ENCODE results near the gene MCTP1.

MCTP1 gene

GRCh38 chr5:94890907-94891306 lies 394.0 kb downstream of the MCTP1 start:
- Histone ChIP-seq H3K27me3 (ENCODE audit: control insufficient read depth in 1 of 2, insufficient read depth in 2 of 2, low read length in 2 of 2) (no peaks in the 10 kb centered on the region), H3K27ac (ENCODE audit: low read depth, low read length) (no peak overlapping the region), H3K9me3 (ENCODE audit: low read length) (no peaks in the 10 kb centered on the region), H3K9ac (ENCODE audit: low read length) (no peak overlapping the region), H3K4me3 (ENCODE audit: low read depth in 1 of 2, low read length in 2 of 2) (no peak overlapping the region), H3K4me1 (ENCODE audit: insufficient read depth, low read length) (no peaks in the 10 kb centered on the region), H3K36me3 (ENCODE audit: insufficient read depth, low read length) (no peaks in the 10 kb centered on the region)

DNA sequence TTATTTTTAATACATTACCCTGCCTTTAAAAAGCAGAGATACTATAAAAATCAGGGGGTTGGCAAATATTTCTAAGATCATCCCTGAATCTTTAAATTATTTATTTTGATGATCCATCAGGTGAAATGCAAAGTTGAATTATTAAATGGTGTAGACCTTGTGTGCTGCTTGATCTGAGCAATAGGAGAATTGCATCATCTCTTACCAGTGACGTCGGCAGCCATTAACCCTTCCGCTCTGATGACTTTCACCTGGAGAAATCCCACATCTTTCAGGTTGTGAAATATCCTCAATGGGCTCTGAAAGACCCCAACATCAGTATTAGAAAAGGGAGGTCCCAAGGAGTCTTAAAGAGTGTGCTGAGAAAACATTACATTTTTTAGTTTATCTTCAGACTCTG lies 396.2 kb downstream of the MCTP1 start:
- H3K4me3 ChIP-seq (ENCODE audit: low read depth in 1 of 2, low read length in 2 of 2) = no peak overlapping the region
- no peaks in the 10 kb centered on the region for H3K27me3 ChIP-seq (ENCODE audit: control insufficient read depth in 1 of 2, insufficient read depth in 2 of 2, low read length in 2 of 2)
- no peak overlapping the region for H3K9ac ChIP-seq (ENCODE audit: low read length)
- H3K36me3 ChIP-seq (ENCODE audit: insufficient read depth, low read length) = no peaks in the 10 kb centered on the region
- H3K4me1 ChIP-seq (ENCODE audit: insufficient read depth, low read length) = no peaks in the 10 kb centered on the region
- no peaks in the 10 kb centered on the region for H3K9me3 ChIP-seq (ENCODE audit: low read length)
- no peak overlapping the region for H3K27ac ChIP-seq (ENCODE audit: low read depth, low read length)

DNA sequence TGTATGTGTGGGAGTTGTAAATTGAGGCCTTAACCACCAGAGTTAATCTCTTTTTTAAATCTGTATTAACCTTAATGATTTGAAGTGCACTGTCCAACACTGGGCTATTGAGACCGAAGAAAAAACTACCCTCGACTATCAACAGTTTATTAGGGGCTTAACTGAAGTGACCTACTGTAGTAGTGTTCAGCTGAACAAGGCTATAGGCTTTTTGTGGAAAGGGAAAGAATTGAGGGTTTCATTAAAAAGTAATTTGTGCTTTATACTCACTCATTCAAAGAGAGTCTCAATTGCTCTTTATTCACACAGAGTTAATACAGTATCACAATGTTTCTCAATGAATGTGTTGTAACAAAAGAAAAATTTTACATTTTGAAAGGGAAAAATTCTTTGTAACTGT lies 399.0 kb downstream of the MCTP1 start:
- no peaks in the 10 kb centered on the region for H3K36me3 ChIP-seq (ENCODE audit: insufficient read depth, low read length)
- no peak overlapping the region for H3K4me3 ChIP-seq (ENCODE audit: low read depth in 1 of 2, low read length in 2 of 2)
- H3K9ac ChIP-seq (ENCODE audit: low read length) = no peak overlapping the region
- H3K9me3 ChIP-seq (ENCODE audit: low read length) = no peaks in the 10 kb centered on the region
- no peak overlapping the region for H3K27ac ChIP-seq (ENCODE audit: low read depth, low read length)
- no peaks in the 10 kb centered on the region for H3K4me1 ChIP-seq (ENCODE audit: insufficient read depth, low read length)
- H3K27me3 ChIP-seq (ENCODE audit: control insufficient read depth in 1 of 2, insufficient read depth in 2 of 2, low read length in 2 of 2) = no peaks in the 10 kb centered on the region

DNA sequence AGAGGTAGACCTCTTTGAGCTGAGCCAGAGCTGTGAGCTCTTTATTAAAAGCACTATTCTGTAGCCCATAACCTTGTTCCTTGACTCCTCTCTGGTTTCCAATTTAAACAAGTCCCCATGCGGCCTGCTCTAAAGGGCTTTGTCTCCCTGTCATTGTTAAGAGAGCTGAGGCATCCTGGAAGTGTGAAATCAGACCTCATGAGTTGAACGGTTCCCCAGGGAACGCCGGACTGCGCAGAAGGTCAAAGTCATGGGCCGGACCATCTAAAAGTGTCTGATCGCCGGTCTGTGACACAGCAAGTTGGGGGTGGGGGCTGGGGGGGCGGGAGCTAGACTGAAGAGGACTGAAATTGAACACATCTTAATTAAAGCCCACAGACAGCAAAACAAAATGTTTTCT lies 400.6 kb downstream of the MCTP1 start:
- H3K4me1 ChIP-seq (ENCODE audit: insufficient read depth, low read length) = no peaks in the 10 kb centered on the region
- H3K27ac ChIP-seq (ENCODE audit: low read depth, low read length) = no peak overlapping the region
- H3K36me3 ChIP-seq (ENCODE audit: insufficient read depth, low read length) = no peaks in the 10 kb centered on the region
- H3K4me3 ChIP-seq (ENCODE audit: low read depth in 1 of 2, low read length in 2 of 2) = no peak overlapping the region
- H3K9me3 ChIP-seq (ENCODE audit: low read length) = no peaks in the 10 kb centered on the region
- no peak overlapping the region for H3K9ac ChIP-seq (ENCODE audit: low read length)
- H3K27me3 ChIP-seq (ENCODE audit: control insufficient read depth in 1 of 2, insufficient read depth in 2 of 2, low read length in 2 of 2) = no peaks in the 10 kb centered on the region

GRCh38 chr5:94872526-94872925 lies 412.4 kb downstream of the MCTP1 start:
- H3K9ac ChIP-seq (ENCODE audit: low read length) = no peak overlapping the region
- no peak overlapping the region for H3K27ac ChIP-seq (ENCODE audit: low read depth, low read length)
- no peak overlapping the region for H3K4me3 ChIP-seq (ENCODE audit: low read depth in 1 of 2, low read length in 2 of 2)
- no peaks in the 10 kb centered on the region for H3K4me1 ChIP-seq (ENCODE audit: insufficient read depth, low read length)
- no peaks in the 10 kb centered on the region for H3K27me3 ChIP-seq (ENCODE audit: control insufficient read depth in 1 of 2, insufficient read depth in 2 of 2, low read length in 2 of 2)
- H3K9me3 ChIP-seq (ENCODE audit: low read length) = no peaks in the 10 kb centered on the region
- no peaks in the 10 kb centered on the region for H3K36me3 ChIP-seq (ENCODE audit: insufficient read depth, low read length)

DNA sequence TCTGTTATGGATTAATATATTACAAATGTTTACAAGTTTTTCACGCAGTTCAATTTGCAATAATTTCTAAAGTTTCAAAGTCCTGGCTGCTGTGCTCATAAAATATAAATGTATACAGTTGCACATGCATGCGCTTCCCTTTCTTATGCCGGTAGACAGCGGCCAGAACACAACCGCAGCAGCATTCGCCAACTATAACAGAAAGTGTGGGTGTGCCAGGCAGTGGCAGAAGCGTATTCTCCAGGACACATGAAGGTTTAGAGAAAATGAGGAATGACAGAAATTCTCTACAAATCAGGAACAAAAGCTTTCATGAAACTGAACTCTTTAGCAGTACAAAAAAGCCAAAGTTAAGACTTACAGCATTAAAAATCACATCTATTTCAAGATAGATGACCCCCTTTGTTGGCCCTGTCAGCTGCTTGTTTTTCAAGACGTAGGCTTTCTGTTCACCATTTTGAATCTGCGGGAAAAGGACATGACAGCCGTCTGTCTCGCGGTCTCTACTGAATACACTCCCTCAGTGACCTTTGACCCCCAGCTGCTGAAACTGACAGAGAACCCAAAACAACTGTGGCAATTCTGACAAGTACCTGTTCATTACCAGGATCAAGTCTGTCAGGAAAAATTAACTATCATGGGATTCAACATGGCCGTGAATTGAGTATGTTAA lies 414.2 kb downstream of the MCTP1 start:
- Histone ChIP-seq H3K4me3 (ENCODE audit: low read depth in 1 of 2, low read length in 2 of 2) (no peak overlapping the region), H3K27ac (ENCODE audit: low read depth, low read length) (no peak overlapping the region), H3K27me3 (ENCODE audit: control insufficient read depth in 1 of 2, insufficient read depth in 2 of 2, low read length in 2 of 2) (no peaks in the 10 kb centered on the region), H3K36me3 (ENCODE audit: insufficient read depth, low read length) (no peaks in the 10 kb centered on the region), H3K9me3 (ENCODE audit: low read length) (no peaks in the 10 kb centered on the region), H3K9ac (ENCODE audit: low read length) (no peak overlapping the region), H3K4me1 (ENCODE audit: insufficient read depth, low read length) (no peaks in the 10 kb centered on the region)

- no peaks in the 10 kb centered on the region for H3K4me1 ChIP-seq (ENCODE audit: insufficient read depth, low read length)
Observed at GRCh38 chr5:94869921-94870320, 415.0 kb downstream of the MCTP1 start.

GRCh38 chr5:94863951-94864350 lies 420.9 kb downstream of the MCTP1 start:
- Histone ChIP-seq H3K4me1 (ENCODE audit: insufficient read depth, low read length) (no peaks in the 10 kb centered on the region), H3K27me3 (ENCODE audit: control insufficient read depth in 1 of 2, insufficient read depth in 2 of 2, low read length in 2 of 2) (no peaks in the 10 kb centered on the region), H3K4me3 (ENCODE audit: low read depth in 1 of 2, low read length in 2 of 2) (no peak overlapping the region), H3K36me3 (ENCODE audit: insufficient read depth, low read length) (no peaks in the 10 kb centered on the region), H3K27ac (ENCODE audit: low read depth, low read length) (no peak overlapping the region), H3K9me3 (ENCODE audit: low read length) (no peaks in the 10 kb centered on the region), H3K9ac (ENCODE audit: low read length) (no peak overlapping the region)

More at GRCh38 chr5:94869921-94870320, 415.0 kb downstream of the MCTP1 start:
- H3K4me3 ChIP-seq (ENCODE audit: low read depth in 1 of 2, low read length in 2 of 2) = no peak overlapping the region
- no peak overlapping the region for H3K9ac ChIP-seq (ENCODE audit: low read length)
- no peaks in the 10 kb centered on the region for H3K36me3 ChIP-seq (ENCODE audit: insufficient read depth, low read length)
- H3K9me3 ChIP-seq (ENCODE audit: low read length) = no peaks in the 10 kb centered on the region
- no peak overlapping the region for H3K27ac ChIP-seq (ENCODE audit: low read depth, low read length)
- no peaks in the 10 kb centered on the region for H3K27me3 ChIP-seq (ENCODE audit: control insufficient read depth in 1 of 2, insufficient read depth in 2 of 2, low read length in 2 of 2)

DNA sequence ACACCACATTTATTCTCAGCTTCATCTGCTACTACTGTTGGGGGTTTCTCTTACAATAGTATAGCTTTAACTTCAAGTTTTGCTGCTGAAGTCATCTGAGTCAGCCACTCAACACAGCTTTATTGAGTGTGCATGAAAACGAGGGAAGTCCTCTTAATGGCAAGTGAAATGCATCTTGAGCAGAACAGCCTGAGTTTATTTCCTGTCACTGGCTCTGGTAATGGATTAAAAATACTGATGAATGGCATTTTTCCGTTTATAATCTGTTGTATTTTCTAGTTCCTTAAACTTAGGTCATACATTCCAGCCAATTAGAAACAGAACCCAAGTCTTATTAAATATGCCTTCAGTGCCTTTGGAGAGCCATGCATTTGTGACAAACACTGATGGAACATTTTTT lies 427.8 kb downstream of the MCTP1 start:
- H3K9ac ChIP-seq (ENCODE audit: low read length) = no peak overlapping the region
- no peaks in the 10 kb centered on the region for H3K4me1 ChIP-seq (ENCODE audit: insufficient read depth, low read length)
- H3K9me3 ChIP-seq (ENCODE audit: low read length) = no peaks in the 10 kb centered on the region
- no peak overlapping the region for H3K4me3 ChIP-seq (ENCODE audit: low read depth in 1 of 2, low read length in 2 of 2)
- no peak overlapping the region for H3K27ac ChIP-seq (ENCODE audit: low read depth, low read length)
- H3K36me3 ChIP-seq (ENCODE audit: insufficient read depth, low read length) = no peaks in the 10 kb centered on the region
- no peaks in the 10 kb centered on the region for H3K27me3 ChIP-seq (ENCODE audit: control insufficient read depth in 1 of 2, insufficient read depth in 2 of 2, low read length in 2 of 2)

- H3K27ac ChIP-seq (ENCODE audit: low read depth, low read length) = no peak overlapping the region
- no peaks in the 10 kb centered on the region for H3K9me3 ChIP-seq (ENCODE audit: low read length)
- no peaks in the 10 kb centered on the region for H3K36me3 ChIP-seq (ENCODE audit: insufficient read depth, low read length)
- H3K4me3 ChIP-seq (ENCODE audit: low read depth in 1 of 2, low read length in 2 of 2) = no peak overlapping the region
- no peaks in the 10 kb centered on the region for H3K27me3 ChIP-seq (ENCODE audit: control insufficient read depth in 1 of 2, insufficient read depth in 2 of 2, low read length in 2 of 2)
- H3K4me1 ChIP-seq (ENCODE audit: insufficient read depth, low read length) = no peaks in the 10 kb centered on the region
- no peak overlapping the region for H3K9ac ChIP-seq (ENCODE audit: low read length)
Observed at GRCh38 chr5:94856257-94856800, 428.6 kb downstream of the MCTP1 start.

GRCh38 chr5:94855543-94855942 lies 429.4 kb downstream of the MCTP1 start:
- no peaks in the 10 kb centered on the region for H3K36me3 ChIP-seq (ENCODE audit: insufficient read depth, low read length)

DNA sequence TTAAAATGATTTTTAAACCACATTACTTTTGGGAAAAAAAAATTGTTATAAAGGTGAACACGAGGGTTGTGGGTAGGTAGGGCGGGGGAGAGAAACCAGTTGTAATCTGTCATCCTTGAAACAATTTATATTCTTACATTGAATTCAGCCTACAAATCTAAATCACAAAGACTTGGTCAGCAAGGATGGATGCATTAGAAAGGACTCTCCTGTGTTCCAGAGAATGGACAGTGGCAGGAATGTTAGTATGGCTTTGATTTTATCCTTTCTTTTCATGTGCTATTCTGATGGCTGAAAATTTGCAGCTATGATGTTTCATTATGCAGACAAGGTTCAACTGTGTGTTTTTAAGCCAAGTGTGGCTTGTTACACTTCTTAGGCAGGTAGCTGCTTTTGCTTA lies 431.8 kb downstream of the MCTP1 start:
- no peaks in the 10 kb centered on the region for H3K4me1 ChIP-seq (ENCODE audit: insufficient read depth, low read length)
- no peak overlapping the region for H3K27ac ChIP-seq (ENCODE audit: low read depth, low read length)

More at GRCh38 chr5:94855543-94855942, 429.4 kb downstream of the MCTP1 start:
- Histone ChIP-seq H3K27me3 (ENCODE audit: control insufficient read depth in 1 of 2, insufficient read depth in 2 of 2, low read length in 2 of 2) (no peaks in the 10 kb centered on the region), H3K9me3 (ENCODE audit: low read length) (no peaks in the 10 kb centered on the region), H3K4me3 (ENCODE audit: low read depth in 1 of 2, low read length in 2 of 2) (no peak overlapping the region), H3K27ac (ENCODE audit: low read depth, low read length) (no peak overlapping the region), H3K9ac (ENCODE audit: low read length) (no peak overlapping the region), H3K4me1 (ENCODE audit: insufficient read depth, low read length) (no peaks in the 10 kb centered on the region)

More for the DNA sequence above, 431.8 kb downstream of the MCTP1 start:
- Histone ChIP-seq H3K36me3 (ENCODE audit: insufficient read depth, low read length) (no peaks in the 10 kb centered on the region), H3K9me3 (ENCODE audit: low read length) (no peaks in the 10 kb centered on the region), H3K27me3 (ENCODE audit: control insufficient read depth in 1 of 2, insufficient read depth in 2 of 2, low read length in 2 of 2) (no peaks in the 10 kb centered on the region), H3K4me3 (ENCODE audit: low read depth in 1 of 2, low read length in 2 of 2) (no peak overlapping the region), H3K9ac (ENCODE audit: low read length) (no peak overlapping the region)

Data from muscle layer of colon (tissue), 2 donors.